ENCODE data around the gene TLE2. TPM values are rescaled to one million over a fixed set of nuclear protein-coding genes. Genes with fewer than 3 reads are reported as not detected.

Gene TLE2
- total and polyA plus RNA-seq, 9 of the 15 experiments (the other 6 are each of a cell fraction or from before 2014, with no cell fraction given) = 0.35 to 13.1 (median 6.2) TPM

DNA sequence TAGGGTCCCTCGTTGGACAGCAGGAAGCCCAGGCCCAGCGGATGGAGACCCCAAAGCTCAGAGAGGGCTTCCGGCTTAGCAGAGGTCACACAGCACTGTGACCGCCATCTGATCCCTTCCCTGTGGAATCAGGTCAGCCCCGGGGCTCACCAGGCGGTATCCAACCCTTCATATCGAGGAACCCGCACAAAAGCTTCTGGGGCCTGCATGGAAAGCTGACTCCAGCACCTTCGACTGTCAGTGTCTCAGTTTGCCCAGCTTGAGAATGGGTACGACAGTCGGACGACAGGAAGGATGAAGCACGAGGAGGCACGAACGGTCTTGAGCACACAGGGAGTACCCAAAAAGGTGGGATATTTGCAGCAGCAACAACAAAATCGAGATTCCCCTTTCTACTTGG lies 30.6 kb upstream of the TLE2 start (continued):
- no peak for TF ChIP-seq ZNF445 (CRISPR knock-in tag; IDR thresholded peaks at IDR 0.05; ENCODE audit: low read depth)
- TF ChIP-seq MAFF (IDR thresholded peaks at IDR 0.05; ENCODE audit: low read length) = no peak
- no peak for TF ChIP-seq ZNF707 (CRISPR knock-in tag; conservative IDR thresholded peaks at IDR 0.05)
- TF ChIP-seq, protein P1, sequence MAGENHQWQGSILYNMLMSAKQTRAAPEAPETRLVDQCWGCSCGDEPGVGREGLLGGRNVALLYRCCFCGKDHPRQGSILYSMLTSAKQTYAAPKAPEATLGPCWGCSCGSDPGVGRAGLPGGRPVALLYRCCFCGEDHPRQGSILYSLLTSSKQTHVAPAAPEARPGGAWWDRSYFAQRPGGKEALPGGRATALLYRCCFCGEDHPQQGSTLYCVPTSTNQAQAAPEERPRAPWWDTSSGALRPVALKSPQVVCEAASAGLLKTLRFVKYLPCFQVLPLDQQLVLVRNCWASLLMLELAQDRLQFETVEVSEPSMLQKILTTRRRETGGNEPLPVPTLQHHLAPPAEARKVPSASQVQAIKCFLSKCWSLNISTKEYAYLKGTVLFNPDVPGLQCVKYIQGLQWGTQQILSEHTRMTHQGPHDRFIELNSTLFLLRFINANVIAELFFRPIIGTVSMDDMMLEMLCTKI (IDR thresholded peaks at IDR 0.05; ENCODE audit: partially characterized antibody) = no peak
- TF ChIP-seq FOXA3 (CRISPR knock-in tag; conservative IDR thresholded peaks at IDR 0.05 in 1 of 2, IDR thresholded peaks at IDR 0.05 in 1 of 2) = no peak
- TF ChIP-seq, protein P2, sequence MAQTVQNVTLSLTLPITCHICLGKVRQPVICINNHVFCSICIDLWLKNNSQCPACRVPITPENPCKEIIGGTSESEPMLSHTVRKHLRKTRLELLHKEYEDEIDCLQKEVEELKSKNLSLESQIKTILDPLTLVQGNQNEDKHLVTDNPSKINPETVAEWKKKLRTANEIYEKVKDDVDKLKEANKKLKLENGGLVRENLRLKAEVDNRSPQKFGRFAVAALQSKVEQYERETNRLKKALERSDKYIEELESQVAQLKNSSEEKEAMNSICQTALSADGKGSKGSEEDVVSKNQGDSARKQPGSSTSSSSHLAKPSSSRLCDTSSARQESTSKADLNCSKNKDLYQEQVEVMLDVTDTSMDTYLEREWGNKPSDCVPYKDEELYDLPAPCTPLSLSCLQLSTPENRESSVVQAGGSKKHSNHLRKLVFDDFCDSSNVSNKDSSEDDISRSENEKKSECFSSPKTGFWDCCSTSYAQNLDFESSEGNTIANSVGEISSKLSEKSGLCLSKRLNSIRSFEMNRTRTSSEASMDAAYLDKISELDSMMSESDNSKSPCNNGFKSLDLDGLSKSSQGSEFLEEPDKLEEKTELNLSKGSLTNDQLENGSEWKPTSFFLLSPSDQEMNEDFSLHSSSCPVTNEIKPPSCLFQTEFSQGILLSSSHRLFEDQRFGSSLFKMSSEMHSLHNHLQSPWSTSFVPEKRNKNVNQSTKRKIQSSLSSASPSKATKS (CRISPR knock-in tag; IDR thresholded peaks at IDR 0.05) = no peak
- no peak for TF ChIP-seq NR2F6 (CRISPR knock-in tag; IDR thresholded peaks at IDR 0.05)
- TF ChIP-seq TAF9B (IDR thresholded peaks at IDR 0.05; ENCODE audit: partially characterized antibody) = no peak
- TF ChIP-seq ZNF311 (CRISPR knock-in tag; IDR thresholded peaks at IDR 0.05) = no peak
- TF ChIP-seq CCAR2 (IDR thresholded peaks at IDR 0.05; ENCODE audit: low read depth, low read length) = no peak
- TF ChIP-seq, protein P3, sequence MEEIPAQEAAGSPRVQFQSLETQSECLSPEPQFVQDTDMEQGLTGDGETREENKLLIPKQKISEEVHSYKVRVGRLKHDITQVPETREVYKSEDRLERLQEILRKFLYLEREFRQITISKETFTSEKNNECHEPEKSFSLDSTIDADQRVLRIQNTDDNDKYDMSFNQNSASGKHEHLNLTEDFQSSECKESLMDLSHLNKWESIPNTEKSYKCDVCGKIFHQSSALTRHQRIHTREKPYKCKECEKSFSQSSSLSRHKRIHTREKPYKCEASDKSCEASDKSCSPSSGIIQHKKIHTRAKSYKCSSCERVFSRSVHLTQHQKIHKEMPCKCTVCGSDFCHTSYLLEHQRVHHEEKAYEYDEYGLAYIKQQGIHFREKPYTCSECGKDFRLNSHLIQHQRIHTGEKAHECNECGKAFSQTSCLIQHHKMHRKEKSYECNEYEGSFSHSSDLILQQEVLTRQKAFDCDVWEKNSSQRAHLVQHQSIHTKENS (CRISPR knock-in tag; IDR thresholded peaks at IDR 0.05) = no peak
- no peak for TF ChIP-seq ZNF79 (CRISPR knock-in tag; IDR thresholded peaks at IDR 0.05; ENCODE audit: low read depth)
- no peak for TF ChIP-seq PRMT5 (CRISPR knock-in tag; IDR thresholded peaks at IDR 0.05)
- TF ChIP-seq HDGF (IDR thresholded peaks at IDR 0.05) = peak; percentile 26; the same call in 1 of the 2 replicates
- TF ChIP-seq, protein P4, sequence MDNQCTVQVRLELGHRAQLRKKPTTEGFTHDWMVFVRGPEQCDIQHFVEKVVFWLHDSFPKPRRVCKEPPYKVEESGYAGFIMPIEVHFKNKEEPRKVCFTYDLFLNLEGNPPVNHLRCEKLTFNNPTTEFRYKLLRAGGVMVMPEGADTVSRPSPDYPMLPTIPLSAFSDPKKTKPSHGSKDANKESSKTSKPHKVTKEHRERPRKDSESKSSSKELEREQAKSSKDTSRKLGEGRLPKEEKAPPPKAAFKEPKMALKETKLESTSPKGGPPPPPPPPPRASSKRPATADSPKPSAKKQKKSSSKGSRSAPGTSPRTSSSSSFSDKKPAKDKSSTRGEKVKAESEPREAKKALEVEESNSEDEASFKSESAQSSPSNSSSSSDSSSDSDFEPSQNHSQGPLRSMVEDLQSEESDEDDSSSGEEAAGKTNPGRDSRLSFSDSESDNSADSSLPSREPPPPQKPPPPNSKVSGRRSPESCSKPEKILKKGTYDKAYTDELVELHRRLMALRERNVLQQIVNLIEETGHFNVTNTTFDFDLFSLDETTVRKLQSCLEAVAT (IDR thresholded peaks at IDR 0.05) = no peak
- TF ChIP-seq CREB1 (IDR thresholded peaks at IDR 0.05) = no peak
- TF ChIP-seq CREB1 (CRISPR knock-in tag; IDR thresholded peaks at IDR 0.05) = no peak
